IMR-90 (cell line): Measurements from ENCODE around the gene RNF212B. TPM values are rescaled to one million over a fixed set of nuclear protein-coding genes. Genes with fewer than 3 reads are reported as not detected.

Experiments
- ATAC-seq: fragments of 200-7000 bp; cut with Tn5 transposase; 2 replicates; pipeline ENCODE4 v1.9.1; 2020; ENCODE audit warnings: low read depth, mild to moderate bottlenecking, moderate library complexity
- BruUV-seq: library from RNA; stranded (reverse); fragments of 400-500 nt; replicated peaks from 2 replicates; lab custom pipeline; 2021; lab: Mats Ljungman, UMichigan
- CTCF ChIA-PET: fragments of 300-600 bp; formaldehyde crosslinking; extraction: SDS; loops from one replicate; lab custom pipeline; 2021; ENCODE audit warnings: antibody characterized with exemption; lab: Yijun Ruan, JAX
- POLR2A ChIA-PET: fragments of 300-600 bp; sonication (Branson Sonifier 250); formaldehyde crosslinking; loops from one replicate; lab custom pipeline; 2022; ENCODE audit warnings: antibody characterized with exemption; ENCODE audit not compliant: unreplicated experiment; lab: Charles Lee
- DNase-seq: peaks from one replicate; pipeline ENCODE4 v3.0.0; 2013
- H2AFZ ChIP-seq: replicated peaks from 2 replicates; pipeline ENCODE3; 2013; ENCODE audit warnings: low read length, mild to moderate bottlenecking; ENCODE audit not compliant: poor library complexity
- H2AK5ac ChIP-seq: 2 replicates; pipeline ENCODE4 v1.6.1; 2013; ENCODE audit warnings: low read depth, low read length, inconsistent platforms
- H2AK9ac ChIP-seq: replicated peaks from 2 replicates; pipeline ENCODE3; 2013; ENCODE audit warnings: mild to moderate bottlenecking, low read depth, low read length, moderate library complexity; ENCODE audit not compliant: poor library complexity
- H2BK120ac ChIP-seq: 2 replicates; pipeline ENCODE4 v1.6.1; 2013; ENCODE audit warnings: low read depth, low read length, inconsistent platforms
- H2BK15ac ChIP-seq: 3 replicates; pipeline ENCODE4 v1.6.1; 2013; ENCODE audit warnings: low read depth, low read length, inconsistent platforms
- H2BK20ac ChIP-seq: 2 replicates; pipeline ENCODE4 v1.6.1; 2013; ENCODE audit warnings: low read depth, mild to moderate bottlenecking, inconsistent platforms, low read length, moderate library complexity
- H2BK5ac ChIP-seq: 2 replicates; pipeline ENCODE4 v1.6.1; 2013; ENCODE audit warnings: mild to moderate bottlenecking, low read depth, low read length, inconsistent platforms; ENCODE audit not compliant: poor library complexity, severe bottlenecking
- H3K14ac ChIP-seq: replicated peaks from 2 replicates; pipeline ENCODE4 v1.6.1; 2013; ENCODE audit warnings: low read depth, low read length, inconsistent platforms
- H3K18ac ChIP-seq: 2 replicates; pipeline ENCODE4 v1.6.1; 2013; ENCODE audit warnings: low read depth, low read length, control low read depth
- H3K23ac ChIP-seq: 2 replicates; pipeline ENCODE4 v1.6.1; 2013; ENCODE audit warnings: low read depth, low read length, inconsistent platforms
- H3K27ac ChIP-seq: 2 replicates; pipeline ENCODE4 v1.5.1; 2013; ENCODE audit warnings: mild to moderate bottlenecking, control low read depth, low read length; ENCODE audit not compliant: insufficient read depth
- H3K27me3 ChIP-seq: 2 replicates; pipeline ENCODE4 v1.6.1; 2013; ENCODE audit warnings: low read length; ENCODE audit not compliant: control insufficient read depth, insufficient read depth
- H3K36me3 ChIP-seq: 2 replicates; pipeline ENCODE4 v1.6.1; 2013; ENCODE audit warnings: low read length, mixed read lengths; ENCODE audit not compliant: control insufficient read depth, insufficient read depth
- H3K4ac ChIP-seq: 2 replicates; pipeline ENCODE4 v1.6.1; 2013; ENCODE audit warnings: low read depth, low read length, inconsistent platforms
- H3K4me1 ChIP-seq: 2 replicates; pipeline ENCODE4 v1.6.1; 2013; ENCODE audit warnings: low read length, mixed read lengths; ENCODE audit not compliant: control insufficient read depth, insufficient read depth
- H3K4me2 ChIP-seq: 2 replicates; pipeline ENCODE4 v1.6.1; 2013; ENCODE audit warnings: low read depth, mild to moderate bottlenecking, control low read depth, low read length, moderate library complexity
- H3K4me3 ChIP-seq: 2 replicates; pipeline ENCODE4 v1.5.1; 2013; ENCODE audit warnings: low read depth, mild to moderate bottlenecking, control low read depth, low read length, moderate library complexity; ENCODE audit not compliant: insufficient read depth
- H3K56ac ChIP-seq: 2 replicates; pipeline ENCODE4 v1.6.1; 2013; ENCODE audit warnings: low read length, inconsistent platforms; ENCODE audit not compliant: insufficient read depth; ENCODE audit errors: extremely low read depth
- H3K79me1 ChIP-seq, 2 experiments: 2 replicates each; pipeline ENCODE4 v1.6.1; 2013; ENCODE audit warnings: low read length in 2 of 2, inconsistent platforms in 1 of 2, low read depth in 1 of 2
- H3K9ac ChIP-seq: 2 replicates; pipeline ENCODE4 v1.6.1; 2013; ENCODE audit warnings: low read depth, low read length, control low read depth
- H3K9me1 ChIP-seq: 2 replicates; pipeline ENCODE4 v1.6.1; 2013; ENCODE audit warnings: low read length, inconsistent platforms; ENCODE audit not compliant: insufficient read depth
- H3K9me3 ChIP-seq: 2 replicates; pipeline ENCODE4 v1.6.1; 2013; ENCODE audit warnings: low read length; ENCODE audit not compliant: control insufficient read depth, insufficient read depth
- H4K20me1 ChIP-seq: 2 replicates; pipeline ENCODE4 v1.6.1; 2013; ENCODE audit warnings: low read length, inconsistent platforms; ENCODE audit not compliant: insufficient read depth
- H4K5ac ChIP-seq: 2 replicates; pipeline ENCODE4 v1.6.1; 2013; ENCODE audit warnings: mild to moderate bottlenecking, low read depth, low read length, control low read depth
- H4K8ac ChIP-seq, 2 experiments: 2 replicates each; pipeline ENCODE4 v1.6.1; 2013; ENCODE audit warnings: low read depth in 2 of 2, low read length in 2 of 2, control low read depth in 1 of 2, inconsistent platforms in 1 of 2
- H4K91ac ChIP-seq: 2 replicates; pipeline ENCODE4 v1.6.1; 2013; ENCODE audit warnings: low read depth, low read length, inconsistent platforms; ENCODE audit not compliant: insufficient read depth
- BHLHE40 ChIP-seq: fragments of 150-350 bp; IDR thresholded peaks from 2 replicates; pipeline ENCODE4 v1.6.1; 2016; ENCODE audit warnings: mild to moderate bottlenecking, low read depth, low read length
- CEBPB ChIP-seq: IDR thresholded peaks from 2 replicates; pipeline ENCODE4 v1.6.1; 2012; ENCODE audit warnings: low read depth, low read length, improper control_type of control experiment
- CHD1 ChIP-seq: IDR thresholded peaks from 2 replicates; pipeline ENCODE4 v1.6.1; 2012; ENCODE audit warnings: low read depth, low read length, improper control_type of control experiment
- CTCF ChIP-seq: conservative IDR thresholded peaks from 2 replicates; pipeline ENCODE4 v1.5.1; 2012; ENCODE audit warnings: mild to moderate bottlenecking, low read depth, low read length, improper control_type of control experiment
- ELK1 ChIP-seq: fragments of 150-350 bp; IDR thresholded peaks from 2 replicates; pipeline ENCODE4 v1.6.1; 2016; ENCODE audit warnings: low read depth, mild to moderate bottlenecking, low read length, moderate library complexity, borderline replicate concordance
- FOS ChIP-seq: fragments of 150-350 bp; IDR thresholded peaks from 2 replicates; pipeline ENCODE4 v1.6.1; 2016; ENCODE audit warnings: low read depth, low read length
- MAFK ChIP-seq: IDR thresholded peaks from 2 replicates; pipeline ENCODE4 v1.6.1; 2012; ENCODE audit warnings: low read depth, low read length, improper control_type of control experiment
- MAZ ChIP-seq: IDR thresholded peaks from 2 replicates; pipeline ENCODE4 v1.6.1; 2012; ENCODE audit warnings: low read depth, mild to moderate bottlenecking, low read length, improper control_type of control experiment, moderate library complexity, borderline replicate concordance
- MXI1 ChIP-seq: IDR thresholded peaks from 2 replicates; pipeline ENCODE4 v1.6.1; 2012; ENCODE audit warnings: low read depth, mild to moderate bottlenecking, low read length, moderate library complexity, borderline replicate concordance
- NFE2L2 ChIP-seq: fragments of 150-350 bp; IDR thresholded peaks from 2 replicates; pipeline ENCODE4 v1.6.1; 2016; ENCODE audit warnings: low read depth, mild to moderate bottlenecking, low read length
- POLR2A ChIP-seq: IDR thresholded peaks from 2 replicates; pipeline ENCODE4 v1.6.1; 2012; ENCODE audit warnings: mild to moderate bottlenecking, low read depth, low read length
- RAD21 ChIP-seq: IDR thresholded peaks from 2 replicates; pipeline ENCODE4 v1.6.1; 2012; ENCODE audit warnings: low read length, improper control_type of control experiment
- RFX5 ChIP-seq: IDR thresholded peaks from 2 replicates; pipeline ENCODE4 v1.8.0; 2012; ENCODE audit warnings: low read depth, mild to moderate bottlenecking, low read length, moderate library complexity
- SMC3 ChIP-seq: fragments of 150-350 bp; IDR thresholded peaks from 2 replicates; pipeline ENCODE4 v1.6.1; 2016; ENCODE audit warnings: low read depth, mild to moderate bottlenecking, antibody characterized with exemption, low read length, moderate library complexity
- USF2 ChIP-seq: fragments of 150-350 bp; IDR thresholded peaks from 2 replicates; pipeline ENCODE4 v1.6.1; 2017; ENCODE audit warnings: mild to moderate bottlenecking, antibody characterized with exemption, low read length, low read depth
- WGBS, 2 experiments: methylation state at CpG; one replicate each; pipeline versions ENCODE4 v1.1.5 to v1.1.7; 2013; ENCODE audit warnings: missing lambda C conversion rate in 2 of 2; ENCODE audit not compliant: insufficient read length in 1 of 2; ENCODE audit errors: extremely low coverage in 2 of 2; 5-methylcytosine and 5-hydroxymethylcytosine counted together
- dilution Hi-C: fragments of 300-500 bp; cut with HindIII; formaldehyde crosslinking; loops from one replicate; pipeline ENCODE4 v1.14.3; 2018; ENCODE audit warnings: low sequenced_read_pairs; ENCODE audit not compliant: unreplicated experiment
- in situ Hi-C: fragments of 300-500 bp; cut with MboI; formaldehyde crosslinking; loops from 3 replicates; pipeline ENCODE4 v1.14.3; 2019; ENCODE audit warnings: low sequenced_read_pairs, inconsistent platforms, mixed read lengths
- intact Hi-C: fragments of 100-400 bp; cut with micrococcal nuclease; formaldehyde crosslinking; loops from 2 replicates; pipeline ENCODE4 v1.10.0; 2022
- polyA plus RNA-seq, 3 experiments: library from polyadenylated mRNA; depleted of rRNA; stranded (reverse); fragments of >200 nt; gene quantifications; 2 replicates each; pipeline ENCODE4 v1.2.3, GENCODE V29; 2012; ENCODE audit warnings: low replicate concordance in 1 of 3
- total RNA-seq: library from RNA; depleted of rRNA; stranded (reverse); fragments of >200 nt; gene quantifications from 2 replicates; pipeline ENCODE4 v1.2.3, GENCODE V29; 2012

Gene RNF212B
- total and polyA plus RNA-seq, 2 of the 4 experiments (the other 2 are of a cell fraction), result not detected

GRCh38 chr14:23243066-23243465 is 5.3 kb downstream of the RNF212B start:
- in situ Hi-C loops, result no loop called here

More at GRCh38 chr14:23243066-23243465, 5.3 kb downstream of the RNF212B start:
- Histone ChIP-seq H3K27me3 (peaks cover 6% of the 10 kb centered on the region), H2BK20ac (no peak overlapping the region), H3K14ac (no peak overlapping the region), H4K8ac (no peak overlapping the region), H2BK15ac (no peak overlapping the region), H4K5ac (no peak overlapping the region), H4K20me1 (no peaks in the 10 kb centered on the region), H2BK5ac (no peak overlapping the region), H3K4me2 (no peak overlapping the region), H3K9ac (no peak overlapping the region), H2BK120ac (no peak overlapping the region), H3K79me1 (no peaks in the 10 kb centered on the region), H3K27ac (no peak overlapping the region), H3K36me3 (no peaks in the 10 kb centered on the region), H4K91ac (no peak overlapping the region), H2AK9ac (no peak overlapping the region), H3K4me1 (no peaks in the 10 kb centered on the region; the same call in 1 of the 2 replicates), H3K9me1 (no peaks in the 10 kb centered on the region), H2AFZ (no peak overlapping the region), H3K18ac (no peak overlapping the region), H3K23ac (no peak overlapping the region), H3K56ac (no peak overlapping the region), H3K4ac (no peak overlapping the region), H2AK5ac (no peak overlapping the region), H3K9me3 (no peaks in the 10 kb centered on the region), H3K4me3 (no peak overlapping the region)
- TF ChIP-seq SMC3 (no peak), NFE2L2 (no peak), USF2 (no peak), CTCF (no peak), MAFK (no peak), CHD1 (no peak), MXI1 (no peak), POLR2A (no peak), MAZ (no peak), FOS (no peak), RFX5 (no peak), BHLHE40 (no peak), CEBPB (no peak), ELK1 (no peak), RAD21 (no peak)
- ATAC-seq (no peak), DNase-seq (no peak)
- dilution Hi-C loops (no loop called here), intact Hi-C loops (no loop called here)
- POLR2A ChIA-PET, result no interaction called here
- no CpG with 5 or more reads among the region's 2 CpGs for WGBS, 2 experiments
- no TSS peak for BruUV-seq
- CTCF ChIA-PET, result no interaction called here
